ENCODE data around the gene TULP4.

TULP4 gene

GRCh38 chr6:158485431-158485830 lies 173.2 kb downstream of the TULP4 start:
- no peaks in the 10 kb centered on the region for H3K27me3 ChIP-seq (ENCODE audit: control insufficient read depth in 1 of 2, insufficient read depth in 2 of 2, low read length in 2 of 2)
- H3K27ac ChIP-seq (ENCODE audit: low read depth, low read length): no peak overlapping the region
- H3K9ac ChIP-seq (ENCODE audit: low read depth in 1 of 2, low read length in 2 of 2): no peak overlapping the region
- peaks cover 5 to 34% of the 10 kb centered on the region in 2 donors for H3K36me3 ChIP-seq (ENCODE audit: control insufficient read depth in 1 of 2, insufficient read depth in 2 of 2, low read length in 2 of 2)
- H3K4me1 ChIP-seq (ENCODE audit: control insufficient read depth in 1 of 2, insufficient read depth in 2 of 2, low read length in 2 of 2): no peaks in the 10 kb centered on the region
- H3K4me3 ChIP-seq (ENCODE audit: low read depth in 1 of 2, low read length in 2 of 2): no peak overlapping the region
- no peaks in the 10 kb centered on the region for H3K9me3 ChIP-seq (ENCODE audit: control insufficient read depth in 1 of 2, low read length in 2 of 2)

GRCh38 chr6:158487495-158487894 lies 175.2 kb downstream of the TULP4 start:
- H3K9me3 ChIP-seq (ENCODE audit: control insufficient read depth in 1 of 2, low read length in 2 of 2): no peaks in the 10 kb centered on the region
- H3K9ac ChIP-seq (ENCODE audit: low read depth in 1 of 2, low read length in 2 of 2): no peak overlapping the region
- no peak overlapping the region for H3K4me3 ChIP-seq (ENCODE audit: low read depth in 1 of 2, low read length in 2 of 2)
- no peaks in the 10 kb centered on the region for H3K4me1 ChIP-seq (ENCODE audit: control insufficient read depth in 1 of 2, insufficient read depth in 2 of 2, low read length in 2 of 2)
- no peak overlapping the region for H3K27ac ChIP-seq (ENCODE audit: low read depth, low read length)
- H3K27me3 ChIP-seq (ENCODE audit: control insufficient read depth in 1 of 2, insufficient read depth in 2 of 2, low read length in 2 of 2): no peaks in the 10 kb centered on the region
- H3K36me3 ChIP-seq (ENCODE audit: control insufficient read depth in 1 of 2, insufficient read depth in 2 of 2, low read length in 2 of 2): peaks cover 0 to 13% of the 10 kb centered on the region in 2 donors

- H3K9me3 ChIP-seq (ENCODE audit: control insufficient read depth in 1 of 2, low read length in 2 of 2): no peaks in the 10 kb centered on the region
- H3K4me3 ChIP-seq (ENCODE audit: low read depth in 1 of 2, low read length in 2 of 2): no peak overlapping the region
- H3K36me3 ChIP-seq (ENCODE audit: control insufficient read depth in 1 of 2, insufficient read depth in 2 of 2, low read length in 2 of 2): peaks cover 2 to 12% of the 10 kb centered on the region in 2 donors
- no peaks in the 10 kb centered on the region for H3K27me3 ChIP-seq (ENCODE audit: control insufficient read depth in 1 of 2, insufficient read depth in 2 of 2, low read length in 2 of 2)
- no peak overlapping the region for H3K9ac ChIP-seq (ENCODE audit: low read depth in 1 of 2, low read length in 2 of 2)
- H3K4me1 ChIP-seq (ENCODE audit: control insufficient read depth in 1 of 2, insufficient read depth in 2 of 2, low read length in 2 of 2): no peaks in the 10 kb centered on the region
- H3K27ac ChIP-seq (ENCODE audit: low read depth, low read length): no peak overlapping the region
Observed at GRCh38 chr6:158488065-158488464, 175.8 kb downstream of the TULP4 start.

GRCh38 chr6:158489441-158489840 lies 177.2 kb downstream of the TULP4 start:
- H3K9ac ChIP-seq (ENCODE audit: low read depth in 1 of 2, low read length in 2 of 2): no peak overlapping the region
- H3K27ac ChIP-seq (ENCODE audit: low read depth, low read length): no peak overlapping the region
- peaks cover 6 to 18% of the 10 kb centered on the region in 2 donors for H3K36me3 ChIP-seq (ENCODE audit: control insufficient read depth in 1 of 2, insufficient read depth in 2 of 2, low read length in 2 of 2)
- H3K27me3 ChIP-seq (ENCODE audit: control insufficient read depth in 1 of 2, insufficient read depth in 2 of 2, low read length in 2 of 2): no peaks in the 10 kb centered on the region
- H3K4me3 ChIP-seq (ENCODE audit: low read depth in 1 of 2, low read length in 2 of 2): no peak overlapping the region
- no peaks in the 10 kb centered on the region for H3K9me3 ChIP-seq (ENCODE audit: control insufficient read depth in 1 of 2, low read length in 2 of 2)
- H3K4me1 ChIP-seq (ENCODE audit: control insufficient read depth in 1 of 2, insufficient read depth in 2 of 2, low read length in 2 of 2): no peaks in the 10 kb centered on the region

GRCh38 chr6:158492881-158493280 lies 180.6 kb downstream of the TULP4 start:
- H3K4me1 ChIP-seq (ENCODE audit: control insufficient read depth in 1 of 2, insufficient read depth in 2 of 2, low read length in 2 of 2): no peaks in the 10 kb centered on the region
- H3K36me3 ChIP-seq (ENCODE audit: control insufficient read depth in 1 of 2, insufficient read depth in 2 of 2, low read length in 2 of 2): peaks cover 6 to 30% of the 10 kb centered on the region in 2 donors
- H3K27me3 ChIP-seq (ENCODE audit: control insufficient read depth in 1 of 2, insufficient read depth in 2 of 2, low read length in 2 of 2): no peaks in the 10 kb centered on the region
- no peak overlapping the region for H3K27ac ChIP-seq (ENCODE audit: low read depth, low read length)
- H3K4me3 ChIP-seq (ENCODE audit: low read depth in 1 of 2, low read length in 2 of 2): no peak overlapping the region
- H3K9ac ChIP-seq (ENCODE audit: low read depth in 1 of 2, low read length in 2 of 2): no peak overlapping the region
- H3K9me3 ChIP-seq (ENCODE audit: control insufficient read depth in 1 of 2, low read length in 2 of 2): no peaks in the 10 kb centered on the region

- H3K36me3 ChIP-seq (ENCODE audit: control insufficient read depth in 1 of 2, insufficient read depth in 2 of 2, low read length in 2 of 2): peaks cover 28 to 59% of the 10 kb centered on the region in 2 donors
- H3K4me3 ChIP-seq (ENCODE audit: low read depth in 1 of 2, low read length in 2 of 2): no peak overlapping the region
- H3K27ac ChIP-seq (ENCODE audit: low read depth, low read length): no peak overlapping the region
- no peaks in the 10 kb centered on the region for H3K9me3 ChIP-seq (ENCODE audit: control insufficient read depth in 1 of 2, low read length in 2 of 2)
- H3K4me1 ChIP-seq (ENCODE audit: control insufficient read depth in 1 of 2, insufficient read depth in 2 of 2, low read length in 2 of 2): no peaks in the 10 kb centered on the region
- H3K9ac ChIP-seq (ENCODE audit: low read depth in 1 of 2, low read length in 2 of 2): no peak overlapping the region
- H3K27me3 ChIP-seq (ENCODE audit: control insufficient read depth in 1 of 2, insufficient read depth in 2 of 2, low read length in 2 of 2): no peaks in the 10 kb centered on the region
Observed at GRCh38 chr6:158496700-158497099, 184.4 kb downstream of the TULP4 start.

- H3K27ac ChIP-seq (ENCODE audit: low read depth, low read length): no peak overlapping the region
- no peak overlapping the region for H3K4me3 ChIP-seq (ENCODE audit: low read depth in 1 of 2, low read length in 2 of 2)
- H3K36me3 ChIP-seq (ENCODE audit: control insufficient read depth in 1 of 2, insufficient read depth in 2 of 2, low read length in 2 of 2): peaks cover 29 to 66% of the 10 kb centered on the region in 2 donors
- no peak overlapping the region for H3K9ac ChIP-seq (ENCODE audit: low read depth in 1 of 2, low read length in 2 of 2)
- no peaks in the 10 kb centered on the region for H3K27me3 ChIP-seq (ENCODE audit: control insufficient read depth in 1 of 2, insufficient read depth in 2 of 2, low read length in 2 of 2)
- no peaks in the 10 kb centered on the region for H3K9me3 ChIP-seq (ENCODE audit: control insufficient read depth in 1 of 2, low read length in 2 of 2)
- H3K4me1 ChIP-seq (ENCODE audit: control insufficient read depth in 1 of 2, insufficient read depth in 2 of 2, low read length in 2 of 2): no peaks in the 10 kb centered on the region
Observed at GRCh38 chr6:158497620-158498019, 185.4 kb downstream of the TULP4 start.

GRCh38 chr6:158498362-158498761 lies 186.1 kb downstream of the TULP4 start:
- peaks cover 26 to 67% of the 10 kb centered on the region in 2 donors for H3K36me3 ChIP-seq (ENCODE audit: control insufficient read depth in 1 of 2, insufficient read depth in 2 of 2, low read length in 2 of 2)
- no peaks in the 10 kb centered on the region for H3K4me1 ChIP-seq (ENCODE audit: control insufficient read depth in 1 of 2, insufficient read depth in 2 of 2, low read length in 2 of 2)
- no peaks in the 10 kb centered on the region for H3K9me3 ChIP-seq (ENCODE audit: control insufficient read depth in 1 of 2, low read length in 2 of 2)
- H3K27me3 ChIP-seq (ENCODE audit: control insufficient read depth in 1 of 2, insufficient read depth in 2 of 2, low read length in 2 of 2): no peaks in the 10 kb centered on the region
- H3K9ac ChIP-seq (ENCODE audit: low read depth in 1 of 2, low read length in 2 of 2): no peak overlapping the region
- no peak overlapping the region for H3K4me3 ChIP-seq (ENCODE audit: low read depth in 1 of 2, low read length in 2 of 2)
- no peak overlapping the region for H3K27ac ChIP-seq (ENCODE audit: low read depth, low read length)

GRCh38 chr6:158499601-158500000 lies 187.3 kb downstream of the TULP4 start:
- no peak overlapping the region for H3K9ac ChIP-seq (ENCODE audit: low read depth in 1 of 2, low read length in 2 of 2)
- no peak overlapping the region for H3K27ac ChIP-seq (ENCODE audit: low read depth, low read length)
- peaks cover 23 to 59% of the 10 kb centered on the region in 2 donors for H3K36me3 ChIP-seq (ENCODE audit: control insufficient read depth in 1 of 2, insufficient read depth in 2 of 2, low read length in 2 of 2)

GRCh38 chr6:158500016-158500735 lies 187.9 kb downstream of the TULP4 start:
- Histone ChIP-seq H3K36me3 (ENCODE audit: control insufficient read depth in 1 of 2, insufficient read depth in 2 of 2, low read length in 2 of 2) (peaks cover 23 to 63% of the 10 kb centered on the region in 2 donors), H3K4me1 (ENCODE audit: control insufficient read depth in 1 of 2, insufficient read depth in 2 of 2, low read length in 2 of 2) (no peaks in the 10 kb centered on the region), H3K9me3 (ENCODE audit: control insufficient read depth in 1 of 2, low read length in 2 of 2) (no peaks in the 10 kb centered on the region), H3K9ac (ENCODE audit: low read depth in 1 of 2, low read length in 2 of 2) (no peak overlapping the region), H3K4me3 (ENCODE audit: low read depth in 1 of 2, low read length in 2 of 2) (no peak overlapping the region), H3K27me3 (ENCODE audit: control insufficient read depth in 1 of 2, insufficient read depth in 2 of 2, low read length in 2 of 2) (no peaks in the 10 kb centered on the region), H3K27ac (ENCODE audit: low read depth, low read length) (no peak overlapping the region)

More at GRCh38 chr6:158499601-158500000, 187.3 kb downstream of the TULP4 start:
- Histone ChIP-seq H3K4me3 (ENCODE audit: low read depth in 1 of 2, low read length in 2 of 2) (no peak overlapping the region), H3K27me3 (ENCODE audit: control insufficient read depth in 1 of 2, insufficient read depth in 2 of 2, low read length in 2 of 2) (no peaks in the 10 kb centered on the region), H3K4me1 (ENCODE audit: control insufficient read depth in 1 of 2, insufficient read depth in 2 of 2, low read length in 2 of 2) (no peaks in the 10 kb centered on the region), H3K9me3 (ENCODE audit: control insufficient read depth in 1 of 2, low read length in 2 of 2) (no peaks in the 10 kb centered on the region)
